Mucosa of descending colon (tissue), 3 donors: ENCODE results near the gene HBA1. TPM values are rescaled to one million over a fixed set of nuclear protein-coding genes. Genes with fewer than 3 reads are reported as not detected.
"Not testable (repeated sequence)": the region's sequence is repeated elsewhere in the genome, so short reads cannot be mapped to it uniquely, and the experiment has no call there.

ENCODE experiments used
- ATAC-seq: fragments of 200-7000 bp; cut with Tn5 transposase; one replicate; pipeline ENCODE4 v1.9.1; 2020; ENCODE audit warnings: mild to moderate bottlenecking, moderate library complexity
- DNase-seq, 3 donors: peaks; one replicate each; pipeline ENCODE4 v3.0.0-alpha.2; 2020
- H3K36me3 ChIP-seq: fragments of 200-600 bp; one replicate; pipeline ENCODE4 v1.8.0; 2021; ENCODE audit warnings: low read depth, mild to moderate bottlenecking
- H3K4me1 ChIP-seq: fragments of 200-600 bp; one replicate; pipeline ENCODE4 v1.8.0; 2021; ENCODE audit warnings: low read depth, mild to moderate bottlenecking
- H3K4me3 ChIP-seq: fragments of 200-600 bp; one replicate; pipeline ENCODE4 v1.8.0; 2021; ENCODE audit warnings: mild to moderate bottlenecking
- H3K9me3 ChIP-seq: fragments of 200-600 bp; one replicate; pipeline ENCODE4 v1.8.0; 2021; ENCODE audit warnings: mild to moderate bottlenecking
- CTCF ChIP-seq: fragments of 200-600 bp; IDR thresholded peaks from one replicate; pipeline ENCODE4 v1.8.0; 2022; ENCODE audit warnings: antibody characterized with exemption, mild to moderate bottlenecking
- intact Hi-C, 2 donors: fragments of 100-400 bp; cut with DNase I in 1 of 2; cut with micrococcal nuclease in 1 of 2; formaldehyde crosslinking; loops; one replicate each; pipeline versions ENCODE4 v1.11.0 to v1.11.1; 2022; cut with DNase I, micrococcal nuclease
- total RNA-seq, 3 donors: library from RNA; stranded (reverse); fragmentation: NEBNext Ultra II Directional in 2 of 3; extraction: Animal tissue kit (Norgen Biotek cat#: 25700) in 2 of 3; gene quantifications; one replicate each; pipeline versions ENCODE4 v1.2.1 to v1.2.4, GENCODE V29; 2021 to 2023
- donor health status: DM: no; HTN: no; CAD: no; lungs with moderate emphysema.
- donor health status: DM: no; HTN: no; CAD: no.
- donor health status: DM: no; HTN: yes; CAD: no.

Gene HBA1
- total RNA-seq, 3 donors from 2014 or later = 4.3 to 8.5 TPM; not detected in 1

GRCh38 chr16:169014-169413 is 7.5 kb upstream of the HBA1 start:
- no peak for ATAC-seq
- intact Hi-C loops = no loop called here
- TF ChIP-seq CTCF = no peak

GRCh38 chr16:170088-170507 is 6.4 kb upstream of the HBA1 start:
- ATAC-seq = peak; percentile 61

More at GRCh38 chr16:169014-169413, 7.5 kb upstream of the HBA1 start:
- Histone ChIP-seq H3K4me1 (peaks cover 7% of the 10 kb centered on the region), H3K36me3 (no peaks in the 10 kb centered on the region), H3K4me3 (no peak overlapping the region), H3K9me3 (no peaks in the 10 kb centered on the region)
- no peak for DNase-seq

GRCh38 chr16:170788-171187 is 5.7 kb upstream of the HBA1 start:
- intact Hi-C loops = no loop called here
- TF ChIP-seq CTCF = no peak

More at GRCh38 chr16:170088-170507, 6.4 kb upstream of the HBA1 start:
- H3K9me3 ChIP-seq, H3K4me3 ChIP-seq, H3K4me1 ChIP-seq, H3K36me3 ChIP-seq, intact Hi-C loops: not testable (repeated sequence)
- peak in 1 of 3 donors; percentile 28 for DNase-seq

GRCh38 chr16:172374-172941 is 4.0 kb upstream of the HBA1 start, which contains the start of gene HBA2:
Gene HBA2 (plus strand): TSS chr16:172876. CDS start chr16:172913, 37 bp downstream.
- H3K9me3 ChIP-seq, H3K4me1 ChIP-seq, H3K4me3 ChIP-seq, intact Hi-C loops, DNase-seq, H3K36me3 ChIP-seq: not testable (repeated sequence)
- ATAC-seq = peak; percentile 45

More at GRCh38 chr16:170788-171187, 5.7 kb upstream of the HBA1 start:
- no peak overlapping the region for H3K4me3 ChIP-seq
- DNase-seq = no peak
- H3K4me1 ChIP-seq = peaks cover 4% of the 10 kb centered on the region
- no peak for ATAC-seq
- H3K36me3 ChIP-seq = no peaks in the 10 kb centered on the region
- no peaks in the 10 kb centered on the region for H3K9me3 ChIP-seq

GRCh38 chr16:173211-173854 is 3.1 kb upstream of the HBA1 start:
- H3K9me3 ChIP-seq, H3K36me3 ChIP-seq, DNase-seq, H3K4me1 ChIP-seq, H3K4me3 ChIP-seq, intact Hi-C loops, ATAC-seq: not testable (repeated sequence)

GRCh38 chr16:173928-174769 is 2.3 kb upstream of the HBA1 start:
- H3K4me3 ChIP-seq, H3K4me1 ChIP-seq, H3K9me3 ChIP-seq, H3K36me3 ChIP-seq, intact Hi-C loops: not testable (repeated sequence)
- peak; percentile 20 for ATAC-seq
- peak in 1 of 3 donors; percentile 38 for DNase-seq

GRCh38 chr16:175011-175949 is 1.2 kb upstream of the HBA1 start:
- Histone ChIP-seq H3K36me3 (no peaks in the 10 kb centered on the region), H3K4me1 (peaks cover under 1% of the 10 kb centered on the region), H3K9me3 (no peaks in the 10 kb centered on the region), H3K4me3 (no peak overlapping the region)
- DNase-seq (no peak), ATAC-seq (no peak)
- TF ChIP-seq CTCF = no peak
- intact Hi-C loops = no loop called here

GRCh38 chr16:176006-176405 is 474 bp upstream of the HBA1 start:
- H3K4me1 ChIP-seq, intact Hi-C loops, H3K36me3 ChIP-seq, DNase-seq, H3K9me3 ChIP-seq, H3K4me3 ChIP-seq: not testable (repeated sequence)
- ATAC-seq = peak; percentile 4
